Mucosa of stomach (tissue), 1 donor: ENCODE results near the gene NME7.
"Not testable (repeated sequence)": the region's sequence is repeated elsewhere in the genome, so short reads cannot be mapped to it uniquely, and the experiment has no call there.

ENCODE experiments used
- H3K27me3 ChIP-seq: one replicate; pipeline ENCODE4 v1.7.0; 2013; ENCODE audit warnings: mild to moderate bottlenecking, low read length; ENCODE audit not compliant: control insufficient read depth, insufficient read depth
- H3K36me3 ChIP-seq: one replicate; pipeline ENCODE4 v1.7.0; 2013; ENCODE audit warnings: low read length; ENCODE audit not compliant: control insufficient read depth, insufficient read depth
- H3K4me1 ChIP-seq: one replicate; pipeline ENCODE4 v1.7.0; 2013; ENCODE audit warnings: mild to moderate bottlenecking, low read length; ENCODE audit not compliant: control insufficient read depth, insufficient read depth
- H3K4me3 ChIP-seq: one replicate; pipeline ENCODE4 v1.7.0; 2013; ENCODE audit warnings: low read length
- H3K9ac ChIP-seq: one replicate; pipeline ENCODE4 v1.7.0; 2013; ENCODE audit warnings: mild to moderate bottlenecking, low read length, moderate library complexity
- H3K9me3 ChIP-seq: one replicate; pipeline ENCODE4 v1.7.0; 2013; ENCODE audit warnings: mild to moderate bottlenecking, low read length, moderate library complexity; ENCODE audit not compliant: control insufficient read depth
- donor health status: Pancreatic carcinoma.

The NME7 gene

DNA sequence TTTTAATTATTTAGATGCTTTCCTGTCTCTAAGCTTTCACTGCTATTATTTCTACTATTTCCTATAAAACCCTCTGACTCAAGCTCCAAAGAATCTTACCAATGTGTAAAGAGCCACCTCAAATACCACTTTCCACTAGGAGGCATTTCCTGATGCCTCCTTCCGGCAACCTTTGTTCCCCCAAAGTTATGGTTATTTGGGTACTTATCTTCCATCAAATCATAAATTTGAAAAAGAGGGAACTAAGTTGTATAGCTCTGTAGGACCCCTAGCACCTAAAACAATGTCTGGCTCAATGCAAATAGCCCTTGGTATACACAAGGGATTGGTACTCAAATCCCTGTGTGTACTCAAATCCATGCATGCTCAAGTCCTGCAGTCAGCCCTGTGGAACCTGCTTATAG, 79.6 kb downstream of the NME7 start:
- Histone ChIP-seq H3K9ac (no peak overlapping the region), H3K9me3 (no peaks in the 10 kb centered on the region), H3K27me3 (no peaks in the 10 kb centered on the region), H3K4me3 (no peak overlapping the region), H3K36me3 (no peaks in the 10 kb centered on the region), H3K4me1 (no peaks in the 10 kb centered on the region)

- Histone ChIP-seq H3K9ac (no peak overlapping the region), H3K36me3 (no peaks in the 10 kb centered on the region), H3K9me3 (no peaks in the 10 kb centered on the region), H3K4me1 (no peaks in the 10 kb centered on the region), H3K4me3 (no peak overlapping the region), H3K27me3 (no peaks in the 10 kb centered on the region)
Measured at GRCh38 chr1:169287280-169287679, 80.3 kb downstream of the NME7 start.

- not testable (repeated sequence) for H3K4me1 ChIP-seq, H3K36me3 ChIP-seq, H3K4me3 ChIP-seq, H3K27me3 ChIP-seq, H3K9me3 ChIP-seq, H3K9ac ChIP-seq
Measured at GRCh38 chr1:169281562-169281961, 86.0 kb downstream of the NME7 start.

DNA sequence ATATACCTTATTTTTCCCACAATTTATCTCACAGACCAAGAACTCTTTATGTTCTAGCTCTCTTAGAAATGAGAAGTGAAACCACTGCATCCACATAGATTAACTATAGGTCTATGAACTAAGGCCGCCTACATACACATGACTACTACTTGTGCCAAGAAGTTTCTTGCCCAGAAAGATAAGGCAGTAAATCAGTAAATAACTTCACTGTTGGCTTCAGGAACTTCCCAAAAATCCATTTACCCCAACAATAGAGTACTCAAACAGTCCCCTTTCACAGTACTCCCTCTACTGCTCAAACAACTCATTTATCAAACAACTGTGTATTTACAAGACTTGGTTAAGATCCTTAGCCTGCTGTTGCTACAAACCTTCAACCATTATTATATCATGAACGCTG, 96.5 kb downstream of the NME7 start:
- Histone ChIP-seq H3K9me3 (no peaks in the 10 kb centered on the region), H3K27me3 (no peaks in the 10 kb centered on the region), H3K9ac (peak overlapping the region; percentile 3), H3K4me3 (no peak overlapping the region), H3K4me1 (peaks cover 13% of the 10 kb centered on the region), H3K36me3 (no peaks in the 10 kb centered on the region)

DNA sequence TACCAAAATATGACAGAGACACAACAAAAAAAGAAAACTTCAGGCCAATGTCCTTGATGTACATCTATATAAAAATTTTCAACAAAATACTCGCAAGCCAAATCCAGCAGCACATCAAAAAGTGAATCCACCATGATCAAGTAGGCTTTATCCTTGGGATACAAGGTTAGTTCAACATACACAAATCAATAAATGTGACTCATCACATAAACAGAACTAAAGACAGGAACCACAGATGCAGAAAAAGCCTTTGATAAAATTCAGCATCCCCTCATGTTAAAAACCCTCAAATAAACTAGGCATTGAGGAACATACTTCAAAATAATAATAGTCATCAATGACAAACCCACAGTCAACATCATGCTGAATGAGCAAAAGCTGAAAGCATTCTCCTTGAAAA, 101.5 kb downstream of the NME7 start:
- Histone ChIP-seq H3K9ac (no peak overlapping the region), H3K36me3 (no peaks in the 10 kb centered on the region), H3K9me3 (no peaks in the 10 kb centered on the region), H3K4me1 (peaks cover 9% of the 10 kb centered on the region), H3K4me3 (no peak overlapping the region), H3K27me3 (no peaks in the 10 kb centered on the region)

DNA sequence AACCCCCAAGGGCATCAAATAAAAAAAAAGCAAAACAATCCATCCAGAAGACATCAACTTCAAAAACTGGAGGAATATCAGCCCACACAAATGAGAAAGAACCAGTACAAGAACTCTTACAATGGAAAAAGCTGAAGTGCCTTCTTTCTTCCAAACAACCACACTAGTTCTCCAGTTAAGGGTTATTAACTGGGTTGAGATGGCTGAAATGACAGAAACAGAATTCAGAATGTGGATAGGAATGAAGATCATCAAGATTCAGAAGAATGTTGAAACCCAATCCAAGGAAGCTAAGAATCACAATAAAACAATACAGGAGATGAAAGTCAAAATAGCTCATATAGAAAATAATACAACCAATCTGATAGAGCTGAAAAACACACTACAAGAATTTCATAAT, 104.5 kb downstream of the NME7 start:
- Histone ChIP-seq H3K9ac (no peak overlapping the region), H3K9me3 (no peaks in the 10 kb centered on the region)

GRCh38 chr1:169261884-169262283, 105.7 kb downstream of the NME7 start:
- Histone ChIP-seq H3K4me3 (no peak overlapping the region), H3K4me1 (no peaks in the 10 kb centered on the region), H3K9me3 (no peaks in the 10 kb centered on the region), H3K9ac (no peak overlapping the region), H3K36me3 (no peaks in the 10 kb centered on the region), H3K27me3 (no peaks in the 10 kb centered on the region)

More for the DNA sequence above, 104.5 kb downstream of the NME7 start:
- no peaks in the 10 kb centered on the region for H3K27me3 ChIP-seq
- H3K36me3 ChIP-seq: no peaks in the 10 kb centered on the region
- H3K4me1 ChIP-seq: no peaks in the 10 kb centered on the region
- H3K4me3 ChIP-seq: no peak overlapping the region

DNA sequence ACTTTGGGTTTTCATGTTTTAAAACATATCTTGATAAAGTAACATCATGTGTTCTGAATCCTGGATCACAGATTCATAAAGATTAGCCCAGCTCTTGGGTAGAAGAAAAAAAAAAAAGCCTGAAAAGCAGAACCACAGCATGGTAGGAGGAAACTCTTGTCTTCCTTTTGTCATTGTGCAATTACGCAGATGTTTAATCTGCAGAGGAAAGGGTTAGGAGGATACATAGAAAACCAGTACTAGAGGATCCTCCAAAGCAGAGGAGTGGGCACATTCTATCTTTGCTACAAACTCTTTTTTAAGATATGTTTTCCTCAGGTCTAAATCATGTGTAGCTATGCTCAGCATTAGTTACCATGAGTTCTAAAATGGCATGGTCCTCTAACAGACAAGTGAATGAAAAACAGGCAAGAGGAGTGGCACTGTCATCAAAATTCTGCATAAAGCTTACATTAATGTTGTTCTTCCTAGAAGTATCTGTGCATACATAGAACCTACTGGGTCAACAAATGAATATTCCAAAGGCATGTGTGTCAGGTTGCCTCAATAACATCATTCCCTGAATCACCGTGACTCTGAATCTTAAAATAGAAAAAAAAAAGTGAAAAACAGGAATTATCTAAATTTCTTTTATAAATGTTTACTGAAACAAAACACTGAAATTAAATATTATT, 107.0 kb downstream of the NME7 start:
- H3K9ac ChIP-seq: no peak overlapping the region
- H3K36me3 ChIP-seq: no peaks in the 10 kb centered on the region
- no peaks in the 10 kb centered on the region for H3K27me3 ChIP-seq
- no peaks in the 10 kb centered on the region for H3K9me3 ChIP-seq
- no peak overlapping the region for H3K4me3 ChIP-seq
- H3K4me1 ChIP-seq: no peaks in the 10 kb centered on the region

GRCh38 chr1:169259816-169260215, 107.8 kb downstream of the NME7 start:
- Histone ChIP-seq H3K9me3 (no peaks in the 10 kb centered on the region), H3K4me1 (no peaks in the 10 kb centered on the region), H3K9ac (no peak overlapping the region), H3K4me3 (no peak overlapping the region), H3K36me3 (no peaks in the 10 kb centered on the region), H3K27me3 (no peaks in the 10 kb centered on the region)

- no peaks in the 10 kb centered on the region for H3K36me3 ChIP-seq
- H3K4me1 ChIP-seq: peaks cover 4% of the 10 kb centered on the region
- H3K4me3 ChIP-seq: no peak overlapping the region
- H3K27me3 ChIP-seq: no peaks in the 10 kb centered on the region
- H3K9ac ChIP-seq: no peak overlapping the region
- no peaks in the 10 kb centered on the region for H3K9me3 ChIP-seq
Measured at GRCh38 chr1:169250795-169251194, 116.8 kb downstream of the NME7 start.

DNA sequence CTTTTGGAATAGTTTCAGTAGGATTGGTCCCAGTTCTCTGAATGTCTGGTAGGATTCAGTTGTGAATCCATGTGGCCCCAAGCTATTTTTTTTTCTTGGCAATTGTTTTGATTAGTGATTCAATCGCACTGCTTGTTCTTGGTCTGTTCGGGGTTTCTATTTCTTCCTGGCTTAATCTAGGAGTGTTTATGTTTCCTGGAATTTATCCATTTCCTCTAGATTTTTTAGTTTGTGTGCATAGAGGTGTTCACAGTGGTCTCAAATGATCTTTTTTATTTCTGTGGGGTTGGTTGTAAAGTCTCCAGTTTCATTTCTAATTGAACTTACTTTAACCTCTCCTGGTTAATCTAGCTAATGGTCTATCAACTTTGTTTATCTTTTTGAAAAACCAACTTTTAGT, 117.6 kb downstream of the NME7 start:
- Histone ChIP-seq H3K4me1 (peaks cover 4% of the 10 kb centered on the region), H3K9ac (no peak overlapping the region), H3K36me3 (no peaks in the 10 kb centered on the region), H3K9me3 (no peaks in the 10 kb centered on the region), H3K27me3 (no peaks in the 10 kb centered on the region), H3K4me3 (no peak overlapping the region)

GRCh38 chr1:169249611-169250010, 118.0 kb downstream of the NME7 start:
- H3K4me3 ChIP-seq: no peak overlapping the region
- H3K27me3 ChIP-seq: no peaks in the 10 kb centered on the region
- H3K36me3 ChIP-seq: no peaks in the 10 kb centered on the region
- H3K4me1 ChIP-seq: peaks cover 4% of the 10 kb centered on the region
- no peak overlapping the region for H3K9ac ChIP-seq
- H3K9me3 ChIP-seq: no peaks in the 10 kb centered on the region

GRCh38 chr1:169245706-169246105, 121.9 kb downstream of the NME7 start:
- Histone ChIP-seq H3K36me3 (no peaks in the 10 kb centered on the region), H3K9ac (no peak overlapping the region), H3K4me3 (no peak overlapping the region), H3K27me3 (no peaks in the 10 kb centered on the region), H3K9me3 (no peaks in the 10 kb centered on the region), H3K4me1 (peaks cover 8% of the 10 kb centered on the region)
